ENCODE results near the gene ZBTB9.

The ZBTB9 gene

GRCh38 chr6:33410711-33411631, 43.4 kb upstream of the ZBTB9 start, which contains the start of gene PHF1:
TSS of gene PHF1 (plus strand) at chr6:33411014. CDS start at chr6:33412264, 1,250 bp downstream.
- peak; percentile 11 for TF ChIP-seq CTCF (IDR thresholded peaks at IDR 0.05; ENCODE audit: control extremely low read depth, extremely low read depth, low read depth, missing control alignments)
- ChIA-PET CTCF (interaction anchor here (1.5 to 1.8 kb wide), 3 partner anchors 11 to 18 kb away, joined by 3 to 6 read pairs (median 5); no protein-coding TSS in a partner anchor), POLR2A (no interaction called here)
- DNase-seq (ENCODE audit: extremely low spot score): peak; percentile 85

- no peak for DNase-seq (ENCODE audit: extremely low spot score)
- ChIA-PET CTCF (interaction anchor here (1.5 to 1.7 kb wide), 2 partner anchors 11 to 14 kb away, joined by 5 to 6 read pairs; no protein-coding TSS in a partner anchor), POLR2A (no interaction called here)
- no peak for TF ChIP-seq CTCF (IDR thresholded peaks at IDR 0.05; ENCODE audit: control extremely low read depth, extremely low read depth, low read depth, missing control alignments)
These were observed 42.8 kb upstream of the ZBTB9 start for GRCh38 chr6:33411632-33412005.

- CTCF ChIA-PET: interaction anchor here (1.7 kb wide), 1 partner anchor 10 kb away, joined by 5 read pairs; no protein-coding TSS in a partner anchor
- no peak for DNase-seq (ENCODE audit: extremely low spot score)
- POLR2A ChIA-PET: no interaction called here
- no peak for TF ChIP-seq CTCF (IDR thresholded peaks at IDR 0.05; ENCODE audit: control extremely low read depth, extremely low read depth, low read depth, missing control alignments)
These were observed 42.0 kb upstream of the ZBTB9 start for GRCh38 chr6:33412140-33413009.

GRCh38 chr6:33413241-33414120, 40.9 kb upstream of the ZBTB9 start:
- ChIA-PET POLR2A (no interaction called here), CTCF (interaction anchor here (1.3 kb wide), 1 partner anchor 12 kb away, joined by 3 read pairs; no protein-coding TSS in a partner anchor)
- TF ChIP-seq CTCF (IDR thresholded peaks at IDR 0.05; ENCODE audit: control extremely low read depth, extremely low read depth, low read depth, missing control alignments): no peak
- no peak for DNase-seq (ENCODE audit: extremely low spot score)

- ChIA-PET POLR2A (no interaction called here), CTCF (interaction anchor here (1.3 to 1.5 kb wide), 2 partner anchors 11 kb away, joined by 3 to 6 read pairs; no protein-coding TSS in a partner anchor)
- peak; percentile 39 for TF ChIP-seq CTCF (IDR thresholded peaks at IDR 0.05; ENCODE audit: control extremely low read depth, extremely low read depth, low read depth, missing control alignments)
- no peak for DNase-seq (ENCODE audit: extremely low spot score)
These were observed 39.6 kb upstream of the ZBTB9 start for GRCh38 chr6:33414592-33415271.
